Esophagus muscularis mucosa (tissue), 3 donors: Measurements from ENCODE around the gene UBAC2.

Experiments
- POLR2A ChIP-seq: fragments of 450-650 bp; IDR thresholded peaks from one replicate; pipeline ENCODE4 v1.6.1; 2017; ENCODE audit warnings: antibody characterized with exemption, moderate library complexity, mild to moderate bottlenecking, low read depth
- POLR2AphosphoS5 ChIP-seq, 2 donors: sonication (generic); formaldehyde crosslinking; IDR thresholded peaks; one replicate each; pipeline ENCODE4 v1.6.1; 2017; ENCODE audit warnings: antibody characterized with exemption in 2 of 2
- TF ChIP-seq, protein P1 (sequence below), 3 experiments: fragments of 200-600 bp in 2 of 3; fragments of 450-650 bp in 1 of 3; sonication (generic) in 2 of 3; IDR thresholded peaks; one replicate each; pipeline ENCODE4 v1.5.1; 2017 to 2019; ENCODE audit warnings: antibody characterized with exemption in 3 of 3, mild to moderate bottlenecking in 2 of 3, moderate library complexity in 1 of 3

DNA sequence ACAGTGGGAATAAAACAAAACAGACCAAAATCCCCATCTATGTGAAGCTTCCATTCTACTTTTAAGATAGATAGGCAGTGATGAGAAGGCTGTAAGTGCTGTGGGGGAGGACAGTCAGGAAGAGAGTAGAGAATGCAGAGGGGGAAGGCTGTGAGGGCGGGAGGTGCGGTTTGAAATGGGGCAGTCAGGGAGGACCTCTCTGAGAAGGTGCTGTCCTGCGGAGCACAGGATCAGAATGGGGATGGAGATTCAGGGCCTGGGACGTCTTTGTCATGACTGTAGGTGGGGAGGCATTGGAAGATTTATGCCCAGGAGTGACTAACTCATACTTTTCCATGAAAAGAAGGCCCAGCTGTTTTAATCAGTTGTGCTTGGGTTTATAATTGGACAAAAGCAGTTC is 110.5 kb downstream of the UBAC2 start:
- TF ChIP-seq, protein P1, sequence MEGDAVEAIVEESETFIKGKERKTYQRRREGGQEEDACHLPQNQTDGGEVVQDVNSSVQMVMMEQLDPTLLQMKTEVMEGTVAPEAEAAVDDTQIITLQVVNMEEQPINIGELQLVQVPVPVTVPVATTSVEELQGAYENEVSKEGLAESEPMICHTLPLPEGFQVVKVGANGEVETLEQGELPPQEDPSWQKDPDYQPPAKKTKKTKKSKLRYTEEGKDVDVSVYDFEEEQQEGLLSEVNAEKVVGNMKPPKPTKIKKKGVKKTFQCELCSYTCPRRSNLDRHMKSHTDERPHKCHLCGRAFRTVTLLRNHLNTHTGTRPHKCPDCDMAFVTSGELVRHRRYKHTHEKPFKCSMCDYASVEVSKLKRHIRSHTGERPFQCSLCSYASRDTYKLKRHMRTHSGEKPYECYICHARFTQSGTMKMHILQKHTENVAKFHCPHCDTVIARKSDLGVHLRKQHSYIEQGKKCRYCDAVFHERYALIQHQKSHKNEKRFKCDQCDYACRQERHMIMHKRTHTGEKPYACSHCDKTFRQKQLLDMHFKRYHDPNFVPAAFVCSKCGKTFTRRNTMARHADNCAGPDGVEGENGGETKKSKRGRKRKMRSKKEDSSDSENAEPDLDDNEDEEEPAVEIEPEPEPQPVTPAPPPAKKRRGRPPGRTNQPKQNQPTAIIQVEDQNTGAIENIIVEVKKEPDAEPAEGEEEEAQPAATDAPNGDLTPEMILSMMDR (IDR thresholded peaks at IDR 0.05) = no peak
- TF ChIP-seq POLR2AphosphoS5 (IDR thresholded peaks at IDR 0.05) (no peak), POLR2A (no peak)
